ENCODE data around the gene IPMK.

IPMK gene

DNA sequence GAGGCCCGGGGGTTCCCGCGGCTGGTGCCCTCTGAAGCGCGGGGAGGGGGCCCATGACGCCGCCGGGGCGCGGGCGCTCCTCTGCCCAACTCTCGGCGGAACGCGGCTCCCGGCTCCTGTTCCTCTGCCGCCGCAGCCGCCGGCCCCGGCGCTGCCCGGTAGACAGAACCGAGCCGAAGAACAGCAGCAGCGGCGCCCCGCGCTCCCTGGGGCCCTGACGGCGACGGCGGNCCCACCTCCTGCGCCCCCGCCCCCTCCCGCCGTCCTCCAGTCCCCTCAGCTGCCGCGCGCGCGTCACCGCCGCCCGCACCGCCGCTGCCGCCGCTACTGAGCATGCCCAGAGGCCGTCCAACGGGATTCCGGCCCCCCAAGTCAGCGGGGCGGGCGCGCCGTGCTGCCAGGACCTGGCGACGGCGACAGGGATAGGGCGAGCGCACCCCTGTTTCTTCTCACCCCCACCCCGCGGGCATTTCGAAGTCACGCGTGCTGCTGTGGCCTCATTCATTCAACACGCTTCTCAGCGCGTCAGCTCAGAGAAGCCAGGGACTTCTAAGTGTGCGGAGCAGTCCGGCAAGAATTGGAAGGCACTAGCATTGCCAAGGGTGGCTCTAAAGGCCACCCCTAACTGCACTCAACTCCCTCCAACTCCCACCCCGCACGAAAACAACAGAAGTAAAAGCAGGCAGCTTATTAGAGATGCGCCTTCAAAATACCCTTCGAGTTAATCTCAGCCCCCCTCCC, at the start of gene IPMK:
TSS of gene IPMK (minus strand) at position 182 of the 741 bp plus-strand sequence. CDS start 283 bp downstream, outside the sequence.
- DNase-seq = peak; percentile 79

DNA sequence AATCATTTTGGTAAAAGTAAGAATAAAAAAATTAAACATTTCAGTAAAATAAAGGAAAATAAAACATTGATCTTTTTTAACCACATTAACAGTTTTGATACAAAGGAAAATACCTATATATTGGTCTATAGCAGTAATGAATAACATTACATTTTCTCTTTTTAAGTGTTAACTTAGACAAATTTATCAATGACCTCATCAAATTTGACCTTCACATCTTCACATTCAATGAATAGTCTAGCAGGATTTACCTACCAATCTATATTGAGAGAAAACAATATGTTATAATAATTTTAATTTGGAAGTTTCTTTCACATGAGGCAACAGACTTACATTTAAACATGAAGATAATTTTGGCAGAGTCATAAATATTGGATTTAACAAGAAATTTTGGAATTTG, 49.2 kb upstream of the IPMK start:
- no peak for DNase-seq

DNA sequence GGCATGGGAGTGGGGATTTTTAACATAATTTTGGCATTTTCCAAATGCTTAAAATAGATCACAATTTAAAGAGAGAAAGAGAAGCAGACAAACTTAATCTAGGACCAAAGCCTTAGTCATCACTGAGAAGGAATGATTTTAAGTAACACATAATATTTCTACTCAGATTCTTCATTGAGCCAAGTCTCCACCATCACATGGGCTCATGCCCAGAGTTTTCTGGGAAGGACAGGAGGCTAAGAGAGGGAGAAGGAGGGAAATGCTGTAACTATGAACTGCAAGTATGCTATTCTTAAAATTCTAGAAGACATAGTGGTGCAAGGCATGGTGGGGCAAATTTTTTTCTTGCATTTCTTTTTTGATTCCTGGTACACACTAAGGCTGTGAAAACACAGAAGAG, 43.3 kb upstream of the IPMK start:
- DNase-seq = no peak

DNA sequence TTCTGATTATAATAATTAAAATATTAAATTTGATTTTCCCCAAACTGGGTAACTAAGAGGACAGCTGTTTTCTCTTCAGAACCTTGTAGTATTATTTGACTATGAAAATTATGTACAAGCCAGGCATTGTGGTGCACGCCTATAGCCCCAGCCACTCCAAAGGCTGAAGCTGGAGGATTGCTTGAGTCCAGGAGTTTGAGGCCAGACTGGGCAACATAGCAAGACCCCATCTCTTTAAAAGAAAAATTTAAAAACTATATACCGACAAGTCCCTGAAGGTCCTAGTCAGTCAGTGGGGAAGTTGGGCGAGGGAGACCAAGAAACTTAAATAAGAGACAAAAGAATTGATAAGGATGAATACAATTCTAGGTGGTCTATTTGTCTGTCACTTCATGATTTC, 40.0 kb upstream of the IPMK start:
- DNase-seq = no peak

DNA sequence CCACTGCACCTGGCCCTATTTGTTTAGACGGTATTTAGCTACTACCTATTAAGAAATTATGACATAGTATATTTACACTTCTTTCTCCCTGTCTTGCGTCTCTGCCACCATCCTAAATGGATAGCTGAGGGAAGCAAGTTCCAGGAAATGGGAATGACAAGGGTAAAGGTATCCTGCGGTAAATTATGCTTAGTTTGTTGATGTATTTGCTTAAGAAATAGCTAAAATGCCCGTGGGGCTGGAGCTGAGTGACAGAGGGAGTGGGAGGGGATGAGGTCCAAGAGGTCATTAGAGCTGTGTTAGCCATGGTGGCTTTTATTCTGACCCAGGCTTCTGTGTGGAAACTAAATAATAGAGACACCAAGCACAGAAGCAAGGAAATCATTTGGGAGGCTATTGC, 38.1 kb upstream of the IPMK start:
- DNase-seq = no peak

DNA sequence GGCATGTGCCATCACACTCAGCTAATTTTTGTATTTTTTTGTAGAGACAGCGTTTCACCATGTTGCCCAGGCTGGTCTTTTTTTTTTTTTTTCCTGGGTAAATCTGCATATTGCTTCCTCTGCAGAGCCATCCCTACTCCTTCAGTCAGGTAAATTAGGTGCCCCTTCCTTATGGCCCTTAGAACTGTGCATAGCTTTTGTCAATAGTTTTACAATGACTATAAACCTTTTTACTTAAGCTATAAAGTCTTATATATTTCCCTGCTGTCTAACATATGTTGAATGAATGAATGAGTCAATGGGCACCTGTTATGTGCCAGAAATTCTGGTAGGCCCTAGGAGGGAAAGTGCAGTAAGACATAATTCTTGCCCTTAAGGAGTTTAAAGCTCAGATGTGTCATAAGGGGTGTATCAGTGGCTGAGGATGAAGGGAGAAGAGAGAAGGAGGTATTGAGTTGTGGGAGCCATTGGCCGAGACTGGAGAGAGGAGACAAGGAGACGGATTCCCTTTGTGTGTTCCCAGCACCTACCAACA, 36.5 kb upstream of the IPMK start:
- DNase-seq = no peak

DNA sequence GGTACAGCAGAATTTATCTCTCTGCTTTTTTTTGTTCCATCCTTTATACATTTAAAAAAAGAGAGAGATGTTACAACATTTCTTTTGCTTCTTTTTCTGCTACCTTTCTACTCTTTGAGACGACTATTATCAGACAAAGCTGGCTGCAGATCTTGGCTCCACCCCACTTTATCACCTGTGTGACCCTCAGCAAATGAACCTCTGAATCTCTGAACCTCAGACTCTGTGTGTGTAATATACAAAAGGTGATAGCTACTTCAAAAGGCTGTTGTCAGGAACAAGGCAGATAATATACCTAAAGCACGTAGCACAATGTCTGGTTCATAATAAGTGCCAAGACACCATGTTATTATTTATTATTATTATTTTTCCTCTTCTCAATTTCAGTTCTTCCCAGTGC, 34.6 kb upstream of the IPMK start:
- no peak for DNase-seq

DNA sequence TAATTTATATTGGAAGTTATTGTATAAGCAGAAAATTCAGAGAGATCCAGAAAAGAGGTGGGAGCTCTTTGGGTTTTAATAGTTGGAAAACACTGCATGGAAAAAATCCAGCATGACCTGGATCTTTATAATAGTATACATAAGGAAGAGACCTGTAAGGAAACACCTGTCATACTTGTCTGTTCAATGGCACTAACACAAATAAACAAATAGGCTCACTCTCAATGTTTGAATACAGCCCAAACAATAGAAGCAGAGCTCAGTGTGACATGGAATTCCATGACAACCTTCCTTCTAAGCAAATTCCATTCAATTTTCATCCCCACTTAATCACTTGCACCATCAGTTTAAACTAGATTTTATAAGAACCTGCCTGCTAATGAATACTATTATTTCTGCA, 33.0 kb upstream of the IPMK start:
- DNase-seq = no peak

DNA sequence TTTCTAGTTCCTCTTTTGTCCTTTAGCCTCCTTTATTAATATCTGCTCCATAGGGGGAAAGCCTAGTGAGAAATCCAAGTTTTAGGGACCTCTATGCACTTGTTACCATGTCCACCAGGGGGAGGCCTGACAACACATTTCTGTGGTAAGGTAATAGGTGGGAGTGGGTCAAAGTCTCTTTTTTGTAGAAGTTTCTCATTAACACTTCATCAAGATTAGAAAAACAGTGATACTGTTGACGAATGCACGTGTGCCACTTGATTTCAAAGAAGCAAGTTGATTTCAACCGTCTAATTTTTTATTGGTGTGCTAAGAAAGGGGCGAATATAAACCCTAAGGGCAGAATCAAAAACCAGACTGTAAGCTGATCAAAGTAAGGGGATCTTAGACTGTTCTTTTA, 31.9 kb upstream of the IPMK start:
- peak; percentile 23 for DNase-seq

DNA sequence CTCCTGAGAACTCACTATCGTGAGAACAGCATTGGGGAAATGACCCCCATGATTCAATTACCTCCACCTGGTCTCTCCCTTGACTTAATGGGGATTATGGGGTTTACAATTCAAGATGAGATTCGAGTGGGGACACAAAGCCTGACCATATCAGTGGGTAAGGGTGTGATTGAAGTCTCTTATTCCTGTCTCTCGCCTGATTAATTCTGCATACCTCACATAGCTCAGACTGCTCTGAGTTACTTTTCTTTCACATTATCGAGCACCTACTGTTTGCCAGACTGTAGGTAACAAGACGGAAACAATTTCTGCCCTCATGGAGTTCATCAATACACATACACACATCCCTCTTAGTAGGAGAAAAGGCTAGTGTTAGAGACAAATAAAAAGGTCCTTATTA, 26.3 kb upstream of the IPMK start:
- DNase-seq = no peak

DNA sequence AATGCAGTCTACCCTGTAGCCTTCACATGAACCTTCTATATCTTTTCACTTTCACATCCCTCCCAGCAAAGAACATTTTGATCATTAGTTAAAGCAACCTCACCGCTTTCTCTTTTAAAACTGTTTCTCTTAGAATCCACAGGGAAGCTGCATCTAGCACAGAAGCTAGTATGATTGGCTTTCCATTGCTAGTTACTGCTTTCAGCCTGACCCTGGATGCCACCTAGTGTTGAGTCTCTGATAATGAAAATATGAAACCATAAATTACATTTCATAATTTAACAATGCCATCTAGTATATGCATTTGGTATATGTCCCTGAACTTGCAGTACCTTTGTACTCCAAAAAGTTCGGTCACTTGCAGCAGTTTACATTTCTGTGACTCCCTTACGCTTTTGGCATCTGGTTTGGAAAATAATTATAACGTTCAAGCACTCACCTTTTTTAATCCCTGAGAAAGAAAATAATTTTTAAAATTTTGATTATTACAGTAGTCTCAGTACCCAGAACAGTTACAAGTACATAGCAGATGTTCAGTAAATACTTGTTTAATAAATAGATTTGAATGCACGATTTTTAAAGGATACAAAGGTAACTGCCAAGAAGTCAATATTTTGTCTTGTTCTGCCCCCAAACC, 24.0 kb upstream of the IPMK start:
- DNase-seq = peak; percentile 14

DNA sequence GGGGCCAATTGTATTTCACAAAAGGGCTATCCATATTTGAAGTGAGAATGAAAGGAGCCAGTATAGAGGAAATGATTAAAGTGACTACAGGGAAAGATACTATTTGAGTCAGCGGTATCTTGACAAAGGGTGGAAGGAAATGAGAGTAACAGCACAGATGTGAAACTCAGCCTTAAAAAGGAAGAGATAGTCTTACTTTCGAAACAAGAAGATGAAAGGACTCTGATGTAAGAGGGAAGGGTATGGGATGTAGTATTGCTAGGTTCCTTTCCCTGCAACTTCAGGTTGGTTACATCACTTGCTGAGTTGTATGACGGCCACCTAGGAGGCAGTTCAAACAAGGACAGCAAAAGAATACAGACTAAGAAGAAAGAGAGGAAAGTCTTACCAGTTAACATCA, 14.9 kb upstream of the IPMK start:
- DNase-seq = no peak

DNA sequence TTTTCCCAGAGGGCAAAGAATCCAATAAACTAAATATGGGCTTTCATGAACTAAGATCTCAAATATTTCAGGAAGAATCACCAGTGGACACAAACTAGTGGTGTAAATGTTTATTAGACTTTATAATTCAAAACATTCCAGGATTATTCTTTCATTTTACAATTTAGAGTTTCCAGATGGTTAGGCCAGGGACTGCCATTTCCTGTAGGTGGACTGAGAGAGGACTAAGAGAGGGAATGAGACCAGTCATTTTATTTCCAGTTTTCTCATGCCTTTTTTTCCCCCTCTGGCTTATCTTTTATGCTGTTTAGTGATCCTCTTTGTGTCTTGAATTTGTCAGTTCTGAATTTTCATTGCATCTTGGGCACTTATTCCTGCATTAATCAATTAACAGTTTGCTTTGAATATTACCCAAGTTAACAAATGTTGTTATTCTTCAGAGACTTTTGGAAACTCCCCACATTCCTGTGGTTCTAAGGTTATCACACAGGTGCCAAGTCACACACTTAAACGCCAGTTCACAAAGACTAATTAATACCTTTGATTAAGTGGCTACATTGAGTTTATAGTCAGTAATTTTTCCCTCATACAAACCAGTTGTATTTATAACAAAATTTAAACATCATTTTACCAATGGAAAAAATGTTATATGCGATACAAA, 13.5 kb upstream of the IPMK start:
- no peak for DNase-seq

DNA sequence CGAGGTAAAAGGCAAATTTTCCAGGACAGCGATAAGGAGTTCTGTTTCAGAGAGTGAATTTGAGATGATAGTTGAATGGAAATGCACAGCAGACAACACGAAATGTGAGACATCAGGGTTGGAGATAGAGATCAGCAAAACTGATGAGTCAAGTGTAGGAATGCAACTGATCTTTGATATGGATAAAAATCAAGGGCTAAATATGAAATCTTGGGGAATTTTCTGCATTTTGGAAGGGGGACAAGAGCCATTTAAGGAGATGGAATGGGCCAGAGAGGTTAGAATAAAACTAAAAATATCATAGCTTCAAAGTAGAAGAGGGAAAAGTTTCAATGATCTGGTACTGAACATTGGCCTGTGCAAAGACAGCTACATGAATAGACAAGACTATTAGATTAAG, 12.8 kb upstream of the IPMK start:
- no peak for DNase-seq

DNA sequence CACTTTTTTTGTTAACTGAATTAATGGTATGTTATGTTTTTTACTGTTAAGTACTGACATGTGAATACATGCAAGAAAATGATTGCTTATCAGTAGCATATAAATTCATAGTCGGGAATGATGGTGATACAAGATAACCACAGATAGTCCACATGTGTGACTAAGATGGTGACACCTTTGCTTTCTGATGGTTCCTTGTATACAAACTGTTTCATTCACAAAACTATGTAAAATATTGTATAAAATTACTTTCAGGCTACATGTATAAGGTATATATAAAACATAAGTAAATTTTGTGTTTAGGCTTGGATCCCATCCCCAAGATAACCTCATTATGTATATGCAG, 11.2 kb upstream of the IPMK start:
- no peak for DNase-seq

DNA sequence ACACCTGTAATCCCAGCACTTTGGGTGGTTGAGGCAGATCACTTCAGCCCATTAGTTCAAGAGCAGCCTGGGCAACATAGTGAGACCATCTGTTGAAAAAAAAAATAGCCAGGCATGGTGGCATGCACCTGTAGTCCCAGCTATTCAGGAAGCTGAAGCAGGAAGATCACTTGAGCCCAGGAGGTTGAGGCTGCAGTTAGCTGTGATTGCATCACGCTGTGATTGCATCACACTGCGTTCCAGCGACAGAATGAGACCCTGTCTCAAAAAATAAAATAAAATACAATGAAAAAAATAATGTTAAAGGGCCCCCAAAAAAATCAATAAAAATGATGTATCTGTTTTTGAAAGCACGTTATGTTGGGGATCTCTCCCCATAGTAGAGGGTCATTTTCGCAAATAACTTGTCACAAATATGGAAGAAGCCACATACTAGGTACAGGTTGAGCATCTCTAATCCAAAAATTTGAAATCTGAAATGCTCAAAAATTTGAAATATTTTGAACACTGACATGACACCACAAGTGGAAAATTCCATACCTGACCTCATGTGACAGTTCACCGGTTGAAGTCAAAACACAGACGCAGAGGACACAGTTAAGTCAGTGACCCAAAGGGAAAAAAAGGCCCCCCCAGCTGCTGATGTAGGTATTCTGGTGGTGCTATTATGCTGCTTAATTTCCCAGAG, 10.7 kb upstream of the IPMK start:
- DNase-seq = no peak

DNA sequence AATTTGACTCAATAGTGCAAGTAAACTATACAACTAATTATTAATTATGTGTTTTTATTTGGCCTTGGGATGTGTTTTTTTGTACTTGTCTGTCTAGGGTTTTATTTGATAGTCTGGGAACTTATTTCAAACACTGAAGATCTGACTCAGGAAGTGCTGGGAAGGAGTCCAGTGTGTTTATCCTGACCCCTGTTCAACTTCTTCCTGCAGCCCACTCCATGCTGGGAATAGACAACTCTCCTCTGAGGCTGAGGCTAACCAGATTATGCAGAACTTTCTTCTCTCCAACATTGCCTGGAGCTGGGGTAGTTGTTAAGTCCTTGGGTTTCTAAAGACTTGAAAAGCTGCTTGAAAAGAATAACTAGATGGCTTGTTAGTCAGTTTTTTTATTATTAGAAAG, 8.2 kb upstream of the IPMK start:
- DNase-seq = no peak

DNA sequence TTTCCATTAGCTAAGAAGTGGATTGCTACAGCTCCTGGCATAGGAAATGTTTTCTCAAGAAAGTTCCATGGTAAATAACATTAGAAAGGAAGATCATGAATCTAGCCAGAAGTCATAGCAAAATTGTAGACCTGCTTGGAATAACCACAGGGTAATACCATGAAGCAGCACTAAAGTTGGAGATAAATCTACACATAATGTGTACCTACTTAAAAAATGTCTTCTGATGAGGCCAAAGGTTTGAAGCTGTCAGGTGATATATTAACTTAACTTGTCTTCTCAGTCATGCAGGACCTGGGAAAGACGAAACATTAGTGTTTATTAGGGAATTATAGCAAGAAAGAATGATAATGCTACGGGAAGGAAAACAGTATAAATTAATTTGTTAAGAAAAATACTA, 7.6 kb upstream of the IPMK start:
- DNase-seq = no peak

DNA sequence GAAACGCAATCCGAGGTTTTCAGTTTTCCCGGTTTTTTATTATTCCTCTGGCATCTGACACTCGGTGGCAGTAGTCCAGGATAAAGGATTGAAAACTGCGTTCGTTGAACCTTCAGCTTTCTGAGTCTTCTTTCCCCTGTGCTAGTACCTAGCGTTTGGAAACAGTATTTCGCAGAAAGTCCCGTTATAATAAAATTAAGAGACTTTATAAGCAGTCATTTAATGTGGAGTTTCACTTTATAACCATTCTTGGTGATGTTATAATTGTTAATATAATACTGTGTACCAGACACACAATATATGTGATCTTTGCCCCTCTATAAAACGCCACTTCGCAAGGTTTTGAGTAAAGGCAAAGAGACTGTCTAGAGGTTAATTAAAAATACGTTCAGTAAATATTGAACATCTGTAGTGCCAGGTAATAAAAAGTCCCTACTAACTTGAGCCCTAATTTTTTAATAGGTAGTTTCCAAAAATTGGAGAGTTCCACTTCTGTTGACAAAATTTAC, 2.1 kb upstream of the IPMK start:
- no peak for DNase-seq

DNA sequence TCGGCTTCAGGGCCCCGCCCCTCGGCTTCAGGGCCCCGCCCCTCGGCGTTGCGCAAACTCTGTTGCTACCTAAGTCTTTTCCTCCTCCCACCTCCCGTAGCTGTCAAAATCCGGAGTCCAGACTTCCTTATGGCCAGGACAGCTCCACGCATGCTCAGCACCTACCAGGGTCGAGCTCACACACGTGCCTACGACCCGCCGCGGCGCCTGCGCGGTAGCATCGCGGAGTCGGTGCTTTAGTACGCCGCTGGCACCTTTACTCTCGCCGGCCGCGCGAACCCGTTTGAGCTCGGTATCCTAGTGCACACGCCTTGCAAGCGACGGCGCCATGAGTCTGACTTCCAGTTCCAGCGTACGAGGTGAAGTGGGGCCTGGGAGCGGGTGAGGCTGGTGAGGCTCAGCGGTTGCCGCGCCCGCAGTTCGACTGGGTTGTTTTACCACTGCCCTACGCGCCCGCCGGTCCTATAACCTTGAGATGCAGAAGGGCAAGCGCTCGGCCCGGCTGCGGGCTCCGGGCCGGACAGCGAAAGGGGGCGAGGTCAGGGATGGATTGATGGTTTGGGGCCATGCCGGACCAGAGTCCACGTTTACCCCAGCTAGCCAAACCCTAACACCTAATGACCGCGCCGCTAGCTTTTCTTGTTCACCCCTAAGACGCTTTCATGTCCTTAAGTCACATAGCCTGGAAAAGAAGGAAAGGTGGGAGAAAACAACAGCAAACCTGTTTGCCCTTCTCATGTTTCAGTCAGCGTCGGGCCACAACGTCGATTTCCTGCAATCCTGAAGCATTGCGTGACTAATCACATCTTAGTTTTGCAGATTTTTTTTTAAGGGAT, 1.5 kb upstream of the IPMK start, which contains the start of gene CISD1:
TSS of gene CISD1 (plus strand) at position 217 of the 836 bp plus-strand sequence. CDS start at position 329, 112 bp downstream.
- peak; percentile 92 for DNase-seq

DNA sequence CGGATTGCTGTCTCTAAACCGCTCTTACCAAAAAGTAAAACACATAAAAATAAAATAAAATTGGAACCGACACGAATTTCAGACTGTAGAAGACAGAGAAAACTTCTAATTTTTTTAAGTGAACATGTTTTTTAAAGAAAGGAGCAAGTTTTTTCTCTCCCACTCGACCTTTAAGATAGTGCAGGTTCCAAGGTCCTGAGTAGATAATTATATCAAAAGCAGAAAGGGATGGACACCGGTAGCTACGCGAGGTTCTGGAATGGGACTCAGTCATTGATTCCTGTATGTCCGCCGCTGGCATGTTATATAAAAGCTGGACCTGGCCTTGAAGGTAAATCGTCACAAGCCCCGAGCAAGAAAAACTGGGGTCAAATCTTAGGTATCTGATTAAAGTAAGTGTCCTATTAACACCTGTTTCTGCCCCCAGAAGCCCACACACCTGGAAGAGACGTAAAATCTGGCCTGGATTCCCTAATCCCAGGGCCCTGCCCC, 806 bp upstream of the IPMK start:
- DNase-seq = no peak

Data from NCI-H1105 (cell line).